GM12878 (cell line): ENCODE data around the gene SLC34A3. TPM values are rescaled to one million over a fixed set of nuclear protein-coding genes. Genes with fewer than 3 reads are reported as not detected.

Experiments
- ATAC-seq: fragments of 200-7000 bp; cut with Tn5 transposase; 3 replicates; pipeline ENCODE4 v1.9.1; 2020; ENCODE audit warnings: mild to moderate bottlenecking, moderate library complexity
- BruUV-seq: library from RNA; stranded (reverse); fragments of 400-500 nt; replicated peaks from 2 replicates; lab custom pipeline; 2021; lab: Mats Ljungman, UMichigan
- CTCF ChIA-PET: fragments of 300-600 bp; sonication (Branson Sonifier 250); formaldehyde crosslinking; extraction: SDS; loops from one replicate; lab custom pipeline; 2021; ENCODE audit warnings: inconsistent platforms; lab: Yijun Ruan, JAX
- POLR2A ChIA-PET: fragments of 350-600 bp; formaldehyde crosslinking; extraction: SDS; loops from one replicate; lab custom pipeline; 2021; ENCODE audit warnings: inconsistent platforms; lab: Charles Lee
- RAD21 ChIA-PET: fragments of 300-600 bp; sonication (Branson Sonifier 250); formaldehyde crosslinking; loops from one replicate; lab custom pipeline; 2023; ENCODE audit warnings: antibody characterized with exemption; ENCODE audit not compliant: unreplicated experiment; lab: Charles Lee
- SMC1A ChIA-PET: fragments of 300-600 bp; sonication (Branson Sonifier 250); formaldehyde crosslinking; loops from one replicate; lab custom pipeline; 2023; ENCODE audit not compliant: unreplicated experiment, uncharacterized antibody; lab: Charles Lee
- DNase-seq: peaks from one replicate; pipeline ENCODE4 v3.0.0-alpha.2; 2011; ENCODE audit warnings: low read depth, low spot score
- FAIRE-seq: peaks from 3 replicates; lab custom pipeline; 2011; peaks lifted over from hg19 to GRCh38; lab: Jason Lieb, UNC
- H2AFZ ChIP-seq: 2 replicates; pipeline ENCODE4 v1.6.0; 2011; ENCODE audit warnings: low read depth, low read length, control low read depth; ENCODE audit not compliant: control insufficient read depth
- H3K27ac ChIP-seq: 2 replicates; pipeline ENCODE4 v1.5.1; 2011; ENCODE audit warnings: control low read depth; ENCODE audit not compliant: control insufficient read depth, insufficient read depth
- H3K27me3 ChIP-seq, 2 experiments: replicated peaks in 1 of 2; 2 replicates each; pipeline versions ENCODE4 v1.6.0 to v1.6.1; 2011; ENCODE audit warnings: low read length in 1 of 2; ENCODE audit not compliant: control insufficient read depth in 2 of 2, insufficient read depth in 2 of 2
- H3K36me3 ChIP-seq, 2 experiments: 2 replicates each; pipeline ENCODE4 v1.5.1; 2011; ENCODE audit warnings: low read length in 1 of 2; ENCODE audit not compliant: control insufficient read depth in 2 of 2, insufficient read depth in 2 of 2
- H3K4me1 ChIP-seq: 2 replicates; pipeline ENCODE4 v1.6.1; 2011; ENCODE audit warnings: mild to moderate bottlenecking, low read length, moderate library complexity, mixed read lengths; ENCODE audit not compliant: control insufficient read depth, insufficient read depth
- H3K4me2 ChIP-seq: 2 replicates; pipeline ENCODE4 v1.6.0; 2011; ENCODE audit warnings: control low read depth; ENCODE audit not compliant: control insufficient read depth, insufficient read depth
- H3K4me3 ChIP-seq: fragments of 200-600 bp; sonication (generic); 2 replicates; pipeline ENCODE4 v1.5.1; 2016
- H3K79me2 ChIP-seq: 2 replicates; pipeline ENCODE4 v1.6.0; 2011; ENCODE audit warnings: low read length; ENCODE audit not compliant: control insufficient read depth, insufficient read depth
- H3K9ac ChIP-seq: 2 replicates; pipeline ENCODE4 v1.8.0; 2011; ENCODE audit warnings: low read length, control low read depth, mixed read lengths; ENCODE audit not compliant: control insufficient read depth, insufficient read depth
- H3K9me3 ChIP-seq: replicated peaks from 3 replicates; pipeline ENCODE4 v1.5.1; 2011; ENCODE audit warnings: mild to moderate bottlenecking, low read length; ENCODE audit not compliant: control insufficient read depth, insufficient read depth
- H4K20me1 ChIP-seq: 2 replicates; pipeline ENCODE4 v1.6.0; 2011; ENCODE audit not compliant: control insufficient read depth, insufficient read depth
- CREM ChIP-seq: IDR thresholded peaks from 2 replicates; pipeline ENCODE4 v1.6.1; 2014; ENCODE audit warnings: antibody characterized with exemption, low read depth
- GATAD2B ChIP-seq: fragments of 450-650 bp; conservative IDR thresholded peaks from 2 replicates; pipeline ENCODE4 v1.6.1; 2017; ENCODE audit warnings: low read depth, mild to moderate bottlenecking, moderate library complexity
- KDM1A ChIP-seq: fragments of 200-600 bp; sonication (generic); IDR thresholded peaks from 2 replicates; pipeline ENCODE4 v1.6.1; 2016; ENCODE audit warnings: borderline replicate concordance
- MYC ChIP-seq: IDR thresholded peaks from 2 replicates; pipeline ENCODE4 v1.6.1; 2011; ENCODE audit warnings: mild to moderate bottlenecking, low read length, moderate library complexity, inconsistent platforms; ENCODE audit not compliant: insufficient read depth, insufficient replicate concordance, insufficient read length, severe bottlenecking
- RUNX3 ChIP-seq: IDR thresholded peaks from 2 replicates; pipeline ENCODE4 v1.6.1; 2012; ENCODE audit warnings: low read length, inconsistent platforms
- SMC3 ChIP-seq: IDR thresholded peaks from 2 replicates; pipeline ENCODE4 v1.6.1; 2011; ENCODE audit warnings: low read length, improper control_type of control experiment, borderline replicate concordance
- SREBF2 ChIP-seq: IDR thresholded peaks from 2 replicates; pipeline ENCODE4 v1.6.1; 2012; ENCODE audit warnings: mild to moderate bottlenecking, low read length
- STAT3 ChIP-seq: IDR thresholded peaks from 2 replicates; pipeline ENCODE4 v1.6.1; 2011; ENCODE audit warnings: low read depth, low read length, improper control_type of control experiment
- ZBTB11 ChIP-seq: fragments of 450-650 bp; formaldehyde crosslinking; IDR thresholded peaks from 2 replicates; pipeline ENCODE4 v1.5.0; 2022; ENCODE audit warnings: mild to moderate bottlenecking, missing genetic modification characterization
- ZBTB33 ChIP-seq: fragments of 450-650 bp; IDR thresholded peaks from 2 replicates; pipeline ENCODE4 v1.6.1; 2017; ENCODE audit warnings: mild to moderate bottlenecking
- ZNF217 ChIP-seq: fragments of 450-650 bp; IDR thresholded peaks from 2 replicates; pipeline ENCODE4 v1.6.1; 2017; ENCODE audit warnings: antibody characterized with exemption, mild to moderate bottlenecking
- WGBS: methylation state at CpG from one replicate; pipeline ENCODE4 v1.1.6; 2016; ENCODE audit warnings: low lambda C conversion rate; ENCODE audit not compliant: insufficient replicate concordance, insufficient coverage; ENCODE audit errors: missing lambda C conversion rate; 5-methylcytosine and 5-hydroxymethylcytosine counted together
- in situ Hi-C: fragments of 300-500 bp; cut with MboI; formaldehyde crosslinking; loops from 9 replicates; pipeline ENCODE4 v1.14.3; 2018; ENCODE audit warnings: mixed read lengths
- intact Hi-C: fragments of 100-400 bp; cut with micrococcal nuclease; formaldehyde crosslinking; loops from one replicate; pipeline ENCODE4 v1.14.2; 2022; ENCODE audit not compliant: unreplicated experiment
- polyA plus RNA-seq, 11 experiments: library from polyadenylated mRNA; depleted of rRNA in 4 of 11; unstranded in 6 of 11; stranded (reverse) in 5 of 11; fragments of >200 nt; fragmentation: Nextera tagmentation in 4 of 11; fragmentation: Illumina TruSeq in 1 of 11; extraction: Ambion mirVana in 4 of 11; extraction: Trizol in 1 of 11; gene quantifications; 1 replicate in 1 of 11; 2 replicates in 10 of 11; pipeline versions ENCODE4 v1.2.1 to v1.2.3, GENCODE V29; 2011 to 2016; ENCODE audit warnings: inconsistent platforms in 2 of 11, missing spikeins in 2 of 11, low read depth in 1 of 11
- total RNA-seq, 4 experiments: library from RNA; depleted of rRNA in 3 of 4; stranded (reverse); fragments of >200 nt in 3 of 4; fragmentation: Illumina TruSeq in 1 of 4; extraction: Trizol in 1 of 4; gene quantifications; 2 replicates each; pipeline versions ENCODE4 v1.2.1 to v1.2.3, GENCODE V29; 2013 to 2021

The SLC34A3 gene
- total and polyA plus RNA-seq, 10 of the 15 experiments (the other 5 are each of a cell fraction or from before 2014, with no cell fraction given), result not detected

- DNase-seq (no peak), ATAC-seq (no peak), FAIRE-seq (no peak)
- in situ Hi-C loops (no loop called here), intact Hi-C loops (no loop called here)
- ChIA-PET CTCF (no interaction called here), POLR2A (no interaction called here), SMC1A (no interaction called here), RAD21 (no interaction called here)
- H3K79me2 ChIP-seq, result peaks cover 13% of the 10 kb centered on the region
- H3K27me3 ChIP-seq, result no peaks in the 10 kb centered on the region
- peaks cover 20% of the 10 kb centered on the region for H3K4me1 ChIP-seq
- 83% methylated on average over 20 of the region's 20 CpGs for WGBS
- H3K27ac ChIP-seq, result no peak overlapping the region
- H3K9ac ChIP-seq, result no peak overlapping the region
- H4K20me1 ChIP-seq, result peaks cover under 1% of the 10 kb centered on the region; the same call in 1 of the 2 replicates
- H3K36me3 ChIP-seq, result peaks cover 8 to 12% of the 10 kb centered on the region in 2 experiments
- TF ChIP-seq ZNF217, result no peak
- TF ChIP-seq CREM, result no peak
- no peak for TF ChIP-seq SMC3
- no peak for TF ChIP-seq RUNX3
- no peak for TF ChIP-seq ZBTB33
- no peak for TF ChIP-seq ZBTB11 (CRISPR knock-in tag)
- no peak for TF ChIP-seq MYC
- no peak for TF ChIP-seq GATAD2B
- TF ChIP-seq SREBF2, result no peak
- no peak for TF ChIP-seq KDM1A
- no peak for TF ChIP-seq STAT3
- no peaks in the 10 kb centered on the region for H3K9me3 ChIP-seq
- BruUV-seq, result no TSS peak
- no peak overlapping the region for H2AFZ ChIP-seq
- H3K4me3 ChIP-seq, result no peak overlapping the region
- no peak overlapping the region for H3K4me2 ChIP-seq
These were observed 16.6 kb downstream of the SLC34A3 start for GRCh38 chr9:137247135-137247915.
